Body of pancreas (tissue), 4 donors: Measurements from ENCODE around the gene PHF19.

ENCODE experiments used
- CTCF ChIP-seq, 7 experiments: fragments of 450-650 bp in 4 of 7; fragments of 200-600 bp in 3 of 7; sonication (generic) in 3 of 7; IDR thresholded peaks; one replicate each; pipeline ENCODE4 v1.5.1; 2016 to 2019; ENCODE audit warnings: antibody characterized with exemption in 7 of 7
- POLR2A ChIP-seq, 3 donors: fragments of 450-650 bp; IDR thresholded peaks; one replicate each; pipeline ENCODE4 v1.6.1; 2016; ENCODE audit warnings: antibody characterized with exemption in 3 of 3, mild to moderate bottlenecking in 2 of 3

GRCh38 chr9:120830865-120831264, 46.1 kb downstream of the PHF19 start:
- TF ChIP-seq CTCF (IDR thresholded peaks at IDR 0.05), result no peak
- TF ChIP-seq POLR2A (IDR thresholded peaks at IDR 0.05), result no peak
